DMS153 (cell line): ENCODE results near the gene LSM14B.

Source experiments
- DNase-seq: peaks from one replicate; lab custom pipeline; 2025; lab: John Stamatoyannopoulos, UW

LSM14B gene

DNA sequence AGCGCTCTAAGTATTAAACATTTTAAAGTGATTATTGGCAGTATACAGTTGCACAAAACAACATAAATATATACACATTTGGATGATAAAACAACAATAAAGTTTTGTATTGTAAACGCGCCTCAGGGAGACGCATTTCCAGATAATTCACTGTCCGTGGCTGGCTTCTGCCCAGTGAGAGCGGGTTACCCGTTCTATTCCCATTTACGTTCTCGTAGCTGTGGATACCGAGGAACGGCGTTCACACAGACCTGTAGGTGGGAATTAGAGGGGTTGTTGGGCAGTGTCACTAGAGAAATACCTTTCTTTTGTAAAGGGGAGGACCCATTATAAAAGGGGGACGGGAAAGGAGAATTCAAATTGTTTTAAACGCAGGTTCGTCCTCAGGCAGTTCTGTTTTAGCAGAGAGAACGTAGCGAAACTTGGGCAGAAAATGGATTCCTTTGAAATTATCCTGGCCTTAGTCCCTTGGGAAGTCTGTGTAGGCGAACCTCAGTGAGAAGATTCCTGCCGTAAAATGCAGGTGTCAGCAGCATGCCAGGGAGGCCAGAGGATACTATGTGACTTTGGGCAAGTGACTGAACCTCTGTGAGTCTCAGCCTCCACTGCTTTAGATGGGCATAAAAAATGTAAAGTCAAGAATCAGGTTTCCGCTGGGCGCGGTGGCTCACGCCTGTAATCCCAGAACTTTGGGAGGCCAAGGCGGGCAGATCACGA lies 61.3 kb downstream of the LSM14B start:
- no peak for DNase-seq
